LNCaP clone FGC (cell line): ENCODE results near the gene MEIS2.

ENCODE experiments used
- DNase-seq: peaks from one replicate; pipeline ENCODE4 v3.0.0-alpha.2; 2011; ENCODE audit warnings: low read depth
- H3K4me3 ChIP-seq: 2 replicates; pipeline ENCODE4 v1.5.1; 2011; ENCODE audit warnings: mild to moderate bottlenecking, low read depth, low read length, control low read depth
- CTCF ChIP-seq: IDR thresholded peaks from 2 replicates; pipeline ENCODE4 v1.5.1; 2012; ENCODE audit warnings: mild to moderate bottlenecking; ENCODE audit not compliant: control insufficient read depth, insufficient read depth; ENCODE audit errors: extremely low read depth

Gene MEIS2

GRCh38 chr15:36899696-36900095 lies 200.7 kb downstream of the MEIS2 start:
- no peak for DNase-seq
- no peak overlapping the region for H3K4me3 ChIP-seq
- TF ChIP-seq CTCF: no peak

GRCh38 chr15:36898536-36899126 lies 201.7 kb downstream of the MEIS2 start:
- TF ChIP-seq CTCF: no peak
- DNase-seq: no peak
- H3K4me3 ChIP-seq: no peak overlapping the region

- TF ChIP-seq CTCF: no peak
- DNase-seq: no peak
- H3K4me3 ChIP-seq: no peak overlapping the region
Measured at GRCh38 chr15:36897834-36898233, 202.5 kb downstream of the MEIS2 start.

- DNase-seq: no peak
- TF ChIP-seq CTCF: no peak
- no peak overlapping the region for H3K4me3 ChIP-seq
Measured at GRCh38 chr15:36896949-36897348, 203.4 kb downstream of the MEIS2 start.

GRCh38 chr15:36894075-36894474 lies 206.3 kb downstream of the MEIS2 start:
- no peak overlapping the region for H3K4me3 ChIP-seq
- no peak for TF ChIP-seq CTCF
- no peak for DNase-seq

- H3K4me3 ChIP-seq: no peak overlapping the region
- TF ChIP-seq CTCF: no peak
- no peak for DNase-seq
Measured at GRCh38 chr15:36893276-36893675, 207.1 kb downstream of the MEIS2 start.
